Left lobe of liver (tissue), 2 donors: ENCODE data around the gene ENTPD8. TPM values are rescaled to one million over a fixed set of nuclear protein-coding genes. Genes with fewer than 3 reads are reported as not detected.
"Not testable (repeated sequence)": the region's sequence is repeated elsewhere in the genome, so short reads cannot be mapped to it uniquely, and the experiment has no call there.

Source experiments
- ATAC-seq: fragments of 200-7000 bp; cut with Tn5 transposase; one replicate; pipeline ENCODE4 v1.9.1; 2020; ENCODE audit warnings: mild to moderate bottlenecking, moderate library complexity
- DNase-seq: peaks from one replicate; pipeline ENCODE4 v3.0.0-alpha.2; 2020; ENCODE audit warnings: low spot score
- total RNA-seq: library from RNA; stranded (reverse); gene quantifications from one replicate; pipeline ENCODE4 v1.2.1, GENCODE V29; 2021
- donor health status: DM: no; HTN: no; CAD: no; lungs with moderate emphysema.
- donor health status: DM: no; HTN: yes; CAD: no.

ENTPD8 gene
- total RNA-seq, 1 donor from 2014 or later = 9.0 TPM

GRCh38 chr9:137458194-137459151 is 17.3 kb upstream of the ENTPD8 start:
- no peak for ATAC-seq
- no peak for DNase-seq

GRCh38 chr9:137457406-137458193 is 16.4 kb upstream of the ENTPD8 start:
- ATAC-seq (no peak), DNase-seq (no peak)

- ATAC-seq (no peak), DNase-seq (no peak)
These were observed 15.8 kb upstream of the ENTPD8 start for GRCh38 chr9:137456864-137457405.

- no peak for ATAC-seq
- no peak for DNase-seq
These were observed 15.1 kb upstream of the ENTPD8 start for GRCh38 chr9:137456061-137456863.

GRCh38 chr9:137455359-137455991 is 14.3 kb upstream of the ENTPD8 start:
- DNase-seq (no peak), ATAC-seq (no peak)

- ATAC-seq (peak; percentile 63), DNase-seq (peak; percentile 91)
These were observed 13.6 kb upstream of the ENTPD8 start for GRCh38 chr9:137454597-137455358.

- ATAC-seq = peak; percentile 62
- DNase-seq = peak; percentile 82
These were observed 13.0 kb upstream of the ENTPD8 start for GRCh38 chr9:137454145-137454596.

GRCh38 chr9:137453643-137454081 is 12.5 kb upstream of the ENTPD8 start:
- peak; percentile 83 for DNase-seq

GRCh38 chr9:137452761-137453642 is 11.8 kb upstream of the ENTPD8 start:
- DNase-seq (no peak), ATAC-seq (no peak)

More at GRCh38 chr9:137453643-137454081, 12.5 kb upstream of the ENTPD8 start:
- ATAC-seq = peak; percentile 62

- no peak for ATAC-seq
- no peak for DNase-seq
These were observed 11.0 kb upstream of the ENTPD8 start for GRCh38 chr9:137452006-137452760.

GRCh38 chr9:137451264-137452005 is 10.3 kb upstream of the ENTPD8 start:
- not testable (repeated sequence) for ATAC-seq, DNase-seq

GRCh38 chr9:137450539-137451222 is 9.5 kb upstream of the ENTPD8 start:
- not testable (repeated sequence) for DNase-seq, ATAC-seq

- ATAC-seq = no peak
- no peak for DNase-seq
These were observed 8.9 kb upstream of the ENTPD8 start for GRCh38 chr9:137449931-137450538.

- DNase-seq (no peak), ATAC-seq (no peak)
These were observed 8.1 kb upstream of the ENTPD8 start for GRCh38 chr9:137449081-137449844.

GRCh38 chr9:137448602-137448962 is 7.4 kb upstream of the ENTPD8 start:
- ATAC-seq (no peak), DNase-seq (no peak)
